HepG2 (cell line): ENCODE measurements around the gene SHPK. TPM values are rescaled to one million over a fixed set of nuclear protein-coding genes. Genes with fewer than 3 reads are reported as not detected.

Source experiments
- CCDC6 ChIP-seq: sonication (generic); formaldehyde crosslinking; IDR thresholded peaks from 2 replicates; pipeline ENCODE4 v1.8.1; 2022; ENCODE audit warnings: mild to moderate bottlenecking, missing genetic modification reagents, moderate library complexity
- GABPA ChIP-seq, 2 experiments: IDR thresholded peaks; 2 replicates each; pipeline ENCODE4 v1.6.1; 2011 to 2016; ENCODE audit warnings: low read depth in 2 of 2, low read length in 1 of 2, missing biosample characterization in 1 of 2, missing genetic modification characterization in 1 of 2
- HMG20B ChIP-seq: conservative IDR thresholded peaks from 2 replicates; pipeline ENCODE4 v1.6.1; 2016; ENCODE audit warnings: missing genetic modification reagents, missing compliant biosample characterization
- HOXA5 ChIP-seq: sonication (generic); formaldehyde crosslinking; IDR thresholded peaks from 2 replicates; pipeline ENCODE4 v1.4.0; 2020; ENCODE audit warnings: missing genetic modification reagents
- JUN ChIP-seq: sonication (generic); formaldehyde crosslinking; IDR thresholded peaks from 2 replicates; pipeline ENCODE4 v1.4.0; 2020; ENCODE audit warnings: mild to moderate bottlenecking, missing genetic modification reagents
- KAT8 ChIP-seq: IDR thresholded peaks from 2 replicates; pipeline ENCODE4 v1.6.1; 2016; ENCODE audit warnings: missing genetic modification reagents, missing compliant biosample characterization
- KDM6A ChIP-seq: IDR thresholded peaks from 2 replicates; pipeline ENCODE4 v1.6.1; 2016; ENCODE audit warnings: low read depth
- KMT2B ChIP-seq: IDR thresholded peaks from 2 replicates; pipeline ENCODE4 v1.6.1; 2016; ENCODE audit warnings: missing genetic modification reagents, missing compliant biosample characterization
- PAWR ChIP-seq: sonication (generic); formaldehyde crosslinking; IDR thresholded peaks from 2 replicates; pipeline ENCODE4 v1.4.0; 2020; ENCODE audit warnings: missing genetic modification reagents, mild to moderate bottlenecking, borderline replicate concordance
- RORA ChIP-seq: sonication (generic); formaldehyde crosslinking; IDR thresholded peaks from 2 replicates; pipeline ENCODE4 v1.5.0; 2020; ENCODE audit warnings: mild to moderate bottlenecking, missing genetic modification reagents, moderate library complexity
- TAF15 ChIP-seq: fragments of 200-400 bp; formaldehyde crosslinking; IDR thresholded peaks from one replicate; pipeline ENCODE4 v1.6.1; 2018; ENCODE audit warnings: mild to moderate bottlenecking, low read depth, low read length; ENCODE audit not compliant: poor library complexity, severe bottlenecking
- ZNF607 ChIP-seq: sonication (generic); formaldehyde crosslinking; IDR thresholded peaks from 2 replicates; pipeline ENCODE4 v1.5.1; 2020; ENCODE audit warnings: missing genetic modification reagents, mild to moderate bottlenecking, borderline replicate concordance
- ZNF7 ChIP-seq: IDR thresholded peaks from 2 replicates; pipeline ENCODE4 v1.6.1; 2016; ENCODE audit warnings: missing biosample characterization, missing genetic modification reagents
- ZNF776 ChIP-seq: sonication (generic); formaldehyde crosslinking; IDR thresholded peaks from 2 replicates; pipeline ENCODE4 v1.4.0; 2020; ENCODE audit warnings: mild to moderate bottlenecking, missing genetic modification reagents
- polyA plus RNA-seq, 8 experiments: library from polyadenylated mRNA; depleted of rRNA in 3 of 8; stranded (reverse) in 7 of 8; unstranded in 1 of 8; fragments of >200 nt; fragmentation: Illumina TruSeq in 4 of 8; extraction: Trizol in 4 of 8; gene quantifications; 2 replicates each; pipeline versions ENCODE4 v1.2.1 to v1.2.3, GENCODE V29; 2011 to 2016; ENCODE audit warnings: low read depth in 4 of 8, missing spikeins in 1 of 8, mixed read lengths in 1 of 8; ENCODE audit not compliant: insufficient read depth in 1 of 8
- total RNA-seq, 5 experiments: library from RNA; depleted of rRNA; stranded (reverse); fragments of >200 nt; fragmentation: Illumina TruSeq; extraction: Trizol; gene quantifications; 2 replicates each; pipeline ENCODE4 v1.2.3, GENCODE V29; 2016; ENCODE audit warnings: low read depth in 1 of 5
- TF ChIP-seq, protein P1 (sequence below): sonication (generic); formaldehyde crosslinking; IDR thresholded peaks from 2 replicates; pipeline ENCODE4 v1.4.0; 2020; ENCODE audit warnings: mild to moderate bottlenecking, missing genetic modification reagents
- TF ChIP-seq, protein P2 (sequence below): IDR thresholded peaks from 2 replicates; pipeline ENCODE4 v1.6.1; 2018; ENCODE audit warnings: missing genetic modification reagents
- TF ChIP-seq, protein P3 (sequence below): sonication (generic); formaldehyde crosslinking; IDR thresholded peaks from 2 replicates; pipeline ENCODE4 v1.5.0; 2020; ENCODE audit warnings: missing genetic modification reagents
- TF ChIP-seq, protein P4 (sequence below): sonication (generic); formaldehyde crosslinking; IDR thresholded peaks from 2 replicates; pipeline ENCODE4 v1.8.1; 2022; ENCODE audit warnings: mild to moderate bottlenecking, missing genetic modification reagents
- TF ChIP-seq, protein P5 (sequence below), 2 experiments: sonication (generic) in 1 of 2; formaldehyde crosslinking in 1 of 2; IDR thresholded peaks; 2 replicates each; pipeline versions ENCODE4 v1.5.1 to v1.6.1; 2011 to 2020; ENCODE audit warnings: borderline replicate concordance in 1 of 2, low read depth in 1 of 2, low read length in 1 of 2, mild to moderate bottlenecking in 1 of 2, missing genetic modification reagents in 1 of 2, moderate library complexity in 1 of 2
- TF ChIP-seq, protein P6 (sequence below): sonication (generic); formaldehyde crosslinking; IDR thresholded peaks from 2 replicates; pipeline ENCODE4 v1.4.0; 2020; ENCODE audit warnings: missing genetic modification reagents

SHPK gene
- total and polyA plus RNA-seq, 2 of the 13 experiments (the other 11 are each of a cell fraction or from before 2014, with no cell fraction given): 16.2 to 30.9 TPM

DNA sequence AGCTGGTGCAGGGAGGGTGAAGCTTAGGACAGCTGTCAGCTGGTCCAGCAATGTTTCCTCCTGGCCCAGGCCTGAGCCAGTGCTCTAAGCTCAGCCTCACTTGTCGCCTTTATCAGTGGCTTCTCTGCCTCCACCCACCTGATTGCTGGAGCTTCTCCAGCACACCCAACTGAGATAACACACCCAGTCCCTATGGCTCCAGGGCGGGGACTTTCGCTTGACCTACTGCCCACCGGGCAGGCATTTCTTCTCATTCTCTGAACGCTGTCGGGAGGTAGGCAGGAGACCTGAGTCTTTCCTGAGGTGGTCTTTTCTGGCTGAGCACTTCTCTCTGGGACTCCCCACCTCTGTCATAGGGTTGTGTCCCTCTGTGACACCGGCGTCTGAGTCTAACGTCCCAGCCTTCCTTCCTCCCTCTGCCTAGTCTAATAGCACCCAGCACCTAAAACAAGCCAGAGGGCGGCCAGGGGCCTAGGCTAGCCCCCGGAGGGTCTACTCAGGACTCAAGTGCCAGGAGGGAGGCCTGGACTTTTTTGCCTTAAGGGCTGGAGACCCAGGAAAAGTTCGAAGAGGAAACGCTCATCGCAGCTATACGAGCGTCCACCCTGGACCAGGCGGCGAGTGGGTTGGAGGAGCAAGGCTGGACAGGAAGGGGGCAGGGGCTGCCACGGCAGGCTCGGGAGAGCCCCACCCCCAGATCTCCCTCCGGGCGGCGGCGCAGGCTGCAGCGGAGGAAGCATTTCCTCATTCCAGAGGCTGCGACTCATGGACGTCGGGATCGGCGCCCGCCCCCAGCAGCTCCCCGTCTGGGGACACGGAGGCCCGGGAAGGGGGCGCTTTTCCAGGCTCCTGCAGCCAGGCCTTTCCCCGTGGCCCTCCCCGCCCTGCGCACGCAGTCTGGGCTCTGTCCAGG lies 31.6 kb upstream of the SHPK start (continued):
- peak; percentile 83 for TF ChIP-seq JUN (CRISPR knock-in tag)
- no peak for TF ChIP-seq ZNF7 (CRISPR knock-in tag)
- no peak for TF ChIP-seq KDM6A (CRISPR knock-in tag)
- peak; percentile 65; the same call in 1 of the 2 replicates for TF ChIP-seq CCDC6
- TF ChIP-seq TAF15: no peak
- TF ChIP-seq KMT2B (CRISPR knock-in tag): no peak
- TF ChIP-seq, protein P1, sequence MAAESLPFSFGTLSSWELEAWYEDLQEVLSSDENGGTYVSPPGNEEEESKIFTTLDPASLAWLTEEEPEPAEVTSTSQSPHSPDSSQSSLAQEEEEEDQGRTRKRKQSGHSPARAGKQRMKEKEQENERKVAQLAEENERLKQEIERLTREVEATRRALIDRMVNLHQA (CRISPR knock-in tag): no peak
- TF ChIP-seq ZNF776 (CRISPR knock-in tag): peak; percentile 57
- TF ChIP-seq, protein P2, sequence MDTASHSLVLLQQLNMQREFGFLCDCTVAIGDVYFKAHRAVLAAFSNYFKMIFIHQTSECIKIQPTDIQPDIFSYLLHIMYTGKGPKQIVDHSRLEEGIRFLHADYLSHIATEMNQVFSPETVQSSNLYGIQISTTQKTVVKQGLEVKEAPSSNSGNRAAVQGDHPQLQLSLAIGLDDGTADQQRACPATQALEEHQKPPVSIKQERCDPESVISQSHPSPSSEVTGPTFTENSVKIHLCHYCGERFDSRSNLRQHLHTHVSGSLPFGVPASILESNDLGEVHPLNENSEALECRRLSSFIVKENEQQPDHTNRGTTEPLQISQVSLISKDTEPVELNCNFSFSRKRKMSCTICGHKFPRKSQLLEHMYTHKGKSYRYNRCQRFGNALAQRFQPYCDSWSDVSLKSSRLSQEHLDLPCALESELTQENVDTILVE (CRISPR knock-in tag): peak; percentile 63; the same call in 1 of the 2 replicates
- TF ChIP-seq RORA (CRISPR knock-in tag): peak; percentile 24; the same call in 1 of the 2 replicates
- TF ChIP-seq HOXA5 (CRISPR knock-in tag): no peak
- TF ChIP-seq HMG20B (CRISPR knock-in tag): 0 out of 2 replicates have a peak, but pooled peaks have one; percentile 2
- TF ChIP-seq, protein P3, sequence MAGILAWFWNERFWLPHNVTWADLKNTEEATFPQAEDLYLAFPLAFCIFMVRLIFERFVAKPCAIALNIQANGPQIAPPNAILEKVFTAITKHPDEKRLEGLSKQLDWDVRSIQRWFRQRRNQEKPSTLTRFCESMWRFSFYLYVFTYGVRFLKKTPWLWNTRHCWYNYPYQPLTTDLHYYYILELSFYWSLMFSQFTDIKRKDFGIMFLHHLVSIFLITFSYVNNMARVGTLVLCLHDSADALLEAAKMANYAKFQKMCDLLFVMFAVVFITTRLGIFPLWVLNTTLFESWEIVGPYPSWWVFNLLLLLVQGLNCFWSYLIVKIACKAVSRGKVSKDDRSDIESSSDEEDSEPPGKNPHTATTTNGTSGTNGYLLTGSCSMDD: no peak
- no peak for TF ChIP-seq PAWR (CRISPR knock-in tag)
- TF ChIP-seq, protein P4, sequence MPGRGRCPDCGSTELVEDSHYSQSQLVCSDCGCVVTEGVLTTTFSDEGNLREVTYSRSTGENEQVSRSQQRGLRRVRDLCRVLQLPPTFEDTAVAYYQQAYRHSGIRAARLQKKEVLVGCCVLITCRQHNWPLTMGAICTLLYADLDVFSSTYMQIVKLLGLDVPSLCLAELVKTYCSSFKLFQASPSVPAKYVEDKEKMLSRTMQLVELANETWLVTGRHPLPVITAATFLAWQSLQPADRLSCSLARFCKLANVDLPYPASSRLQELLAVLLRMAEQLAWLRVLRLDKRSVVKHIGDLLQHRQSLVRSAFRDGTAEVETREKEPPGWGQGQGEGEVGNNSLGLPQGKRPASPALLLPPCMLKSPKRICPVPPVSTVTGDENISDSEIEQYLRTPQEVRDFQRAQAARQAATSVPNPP (CRISPR knock-in tag): peak; percentile 69; the same call in 1 of the 2 replicates
- no peak for TF ChIP-seq GABPA (IDR thresholded peaks at IDR 0.05; ENCODE audit: low read depth, low read length)
- peak; percentile 49; the same call in 1 of the 2 replicates for TF ChIP-seq GABPA (CRISPR knock-in tag; IDR thresholded peaks at IDR 0.05; ENCODE audit: low read depth)
- peak; percentile 66 for TF ChIP-seq KAT8 (CRISPR knock-in tag)
- no peak; the same call in 1 of the 2 replicates for TF ChIP-seq ZNF607 (CRISPR knock-in tag)
- TF ChIP-seq, protein P5, sequence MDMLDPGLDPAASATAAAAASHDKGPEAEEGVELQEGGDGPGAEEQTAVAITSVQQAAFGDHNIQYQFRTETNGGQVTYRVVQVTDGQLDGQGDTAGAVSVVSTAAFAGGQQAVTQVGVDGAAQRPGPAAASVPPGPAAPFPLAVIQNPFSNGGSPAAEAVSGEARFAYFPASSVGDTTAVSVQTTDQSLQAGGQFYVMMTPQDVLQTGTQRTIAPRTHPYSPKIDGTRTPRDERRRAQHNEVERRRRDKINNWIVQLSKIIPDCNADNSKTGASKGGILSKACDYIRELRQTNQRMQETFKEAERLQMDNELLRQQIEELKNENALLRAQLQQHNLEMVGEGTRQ (IDR thresholded peaks at IDR 0.05; ENCODE audit: low read depth, low read length): no peak
- TF ChIP-seq, protein P5 (CRISPR knock-in tag; IDR thresholded peaks at IDR 0.05; ENCODE audit: borderline replicate concordance): no peak
- TF ChIP-seq, protein P6, sequence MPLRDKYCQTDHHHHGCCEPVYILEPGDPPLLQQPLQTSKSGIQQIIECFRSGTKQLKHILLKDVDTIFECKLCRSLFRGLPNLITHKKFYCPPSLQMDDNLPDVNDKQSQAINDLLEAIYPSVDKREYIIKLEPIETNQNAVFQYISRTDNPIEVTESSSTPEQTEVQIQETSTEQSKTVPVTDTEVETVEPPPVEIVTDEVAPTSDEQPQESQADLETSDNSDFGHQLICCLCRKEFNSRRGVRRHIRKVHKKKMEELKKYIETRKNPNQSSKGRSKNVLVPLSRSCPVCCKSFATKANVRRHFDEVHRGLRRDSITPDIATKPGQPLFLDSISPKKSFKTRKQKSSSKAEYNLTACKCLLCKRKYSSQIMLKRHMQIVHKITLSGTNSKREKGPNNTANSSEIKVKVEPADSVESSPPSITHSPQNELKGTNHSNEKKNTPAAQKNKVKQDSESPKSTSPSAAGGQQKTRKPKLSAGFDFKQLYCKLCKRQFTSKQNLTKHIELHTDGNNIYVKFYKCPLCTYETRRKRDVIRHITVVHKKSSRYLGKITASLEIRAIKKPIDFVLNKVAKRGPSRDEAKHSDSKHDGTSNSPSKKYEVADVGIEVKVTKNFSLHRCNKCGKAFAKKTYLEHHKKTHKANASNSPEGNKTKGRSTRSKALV (CRISPR knock-in tag): no peak
